NCI-H2227 treated with DMSO at 0.1 percent for 48 hours (cell line): Measurements from ENCODE around the gene POLDIP3.

Source experiments
- DNase-seq: peaks from one replicate; lab custom pipeline; 2025; lab: John Stamatoyannopoulos, UW

The POLDIP3 gene

GRCh38 chr22:42614312-42615091, at the start of gene POLDIP3:
POLDIP3 (minus strand) TSS chr22:42614883; CDS start chr22:42614857, 26 bp downstream.
- DNase-seq, result peak; percentile 96

GRCh38 chr22:42661985-42662831, 47.5 kb upstream of the POLDIP3 start:
- peak; percentile 30 for DNase-seq

GRCh38 chr22:42656578-42656977, 41.9 kb upstream of the POLDIP3 start:
- DNase-seq, result no peak

- DNase-seq, result no peak
These were observed 41.0 kb upstream of the POLDIP3 start for GRCh38 chr22:42655693-42656092.

GRCh38 chr22:42654436-42655073, 39.9 kb upstream of the POLDIP3 start:
- no peak for DNase-seq

- no peak for DNase-seq
These were observed 39.3 kb upstream of the POLDIP3 start for GRCh38 chr22:42653999-42654398.

GRCh38 chr22:42651134-42651533, 36.5 kb upstream of the POLDIP3 start:
- no peak for DNase-seq

GRCh38 chr22:42649246-42650099, 34.8 kb upstream of the POLDIP3 start, which contains the start of gene CYB5R3:
CYB5R3 (minus strand) TSS chr22:42649392; CDS start chr22:42649315, 77 bp downstream.
- DNase-seq, result peak; percentile 44

GRCh38 chr22:42648368-42649245, 33.9 kb upstream of the POLDIP3 start:
- DNase-seq, result no peak

GRCh38 chr22:42648017-42648367, 33.3 kb upstream of the POLDIP3 start:
- no peak for DNase-seq

- DNase-seq, result no peak
These were observed 32.2 kb upstream of the POLDIP3 start for GRCh38 chr22:42646569-42647525.

GRCh38 chr22:42645938-42646568, 31.4 kb upstream of the POLDIP3 start:
- DNase-seq, result no peak

GRCh38 chr22:42645341-42645937, 30.8 kb upstream of the POLDIP3 start:
- DNase-seq, result no peak

GRCh38 chr22:42644422-42645340, 30.0 kb upstream of the POLDIP3 start:
- no peak for DNase-seq

- no peak for DNase-seq
These were observed 29.1 kb upstream of the POLDIP3 start for GRCh38 chr22:42643634-42644421.

- DNase-seq, result no peak
These were observed 28.3 kb upstream of the POLDIP3 start for GRCh38 chr22:42642806-42643633.
